H9 (cell line): ENCODE data around the gene OPRD1. TPM values are rescaled to one million over a fixed set of nuclear protein-coding genes. Genes with fewer than 3 reads are reported as not detected.
A peak's percentile ranks its signal among the peaks of the same experiment; 100 is the strongest.

Experiments
- DNase-seq: peaks from one replicate; pipeline ENCODE4 v3.0.0-alpha.2; 2017
- H2AFZ ChIP-seq: one replicate; pipeline ENCODE4 v1.6.1; 2013; ENCODE audit warnings: mild to moderate bottlenecking, low read length, control low read depth, moderate library complexity
- H2AK5ac ChIP-seq: 2 replicates; pipeline ENCODE4 v1.6.1; 2013; ENCODE audit warnings: low read length, control low read depth, mixed read lengths; ENCODE audit not compliant: insufficient read length
- H2BK120ac ChIP-seq: one replicate; pipeline ENCODE4 v1.6.1; 2013; ENCODE audit warnings: low read depth, mild to moderate bottlenecking, low read length, control low read depth, inconsistent platforms; ENCODE audit not compliant: poor library complexity, severe bottlenecking
- H2BK12ac ChIP-seq: 2 replicates; pipeline ENCODE4 v1.6.1; 2013; ENCODE audit warnings: low read length, control low read depth, mixed read lengths, low read depth; ENCODE audit not compliant: insufficient read length
- H2BK15ac ChIP-seq: 2 replicates; pipeline ENCODE4 v1.6.1; 2013; ENCODE audit warnings: low read depth, low read length, control low read depth
- H2BK20ac ChIP-seq: one replicate; pipeline ENCODE4 v1.6.1; 2013; ENCODE audit warnings: low read depth, mild to moderate bottlenecking, low read length, control low read depth, inconsistent platforms; ENCODE audit not compliant: poor library complexity, severe bottlenecking
- H2BK5ac ChIP-seq: 2 replicates; pipeline ENCODE4 v1.6.1; 2013; ENCODE audit warnings: low read length, control low read depth, mixed read lengths; ENCODE audit not compliant: insufficient read length
- H3K14ac ChIP-seq: 2 replicates; pipeline ENCODE4 v1.6.1; 2013; ENCODE audit warnings: low read length, control low read depth; ENCODE audit not compliant: insufficient read depth
- H3K18ac ChIP-seq: 2 replicates; pipeline ENCODE4 v1.6.1; 2013; ENCODE audit warnings: low read depth, mild to moderate bottlenecking, mixed read lengths, low read length, control low read depth; ENCODE audit not compliant: insufficient read length
- H3K23ac ChIP-seq: 2 replicates; pipeline ENCODE4 v1.6.1; 2013; ENCODE audit warnings: low read length, control low read depth, mixed read lengths, low read depth; ENCODE audit not compliant: insufficient read length
- H3K23me2 ChIP-seq: 2 replicates; pipeline ENCODE4 v1.6.1; 2013; ENCODE audit warnings: low read depth, mild to moderate bottlenecking, mixed read lengths, low read length, control low read depth; ENCODE audit not compliant: insufficient read length, poor library complexity, severe bottlenecking
- H3K27ac ChIP-seq: 2 replicates; pipeline ENCODE4 v1.5.1; 2013; ENCODE audit warnings: low read length, control low read depth, mixed read lengths, low read depth; ENCODE audit not compliant: insufficient read length
- H3K27me3 ChIP-seq: 2 replicates; pipeline ENCODE4 v1.6.1; 2013; ENCODE audit warnings: low read length, control low read depth, inconsistent platforms; ENCODE audit not compliant: insufficient read depth
- H3K4ac ChIP-seq: 2 replicates; pipeline ENCODE4 v1.6.1; 2013; ENCODE audit warnings: low read depth, mild to moderate bottlenecking, control low read depth, inconsistent platforms, low read length, moderate library complexity
- H3K4me1 ChIP-seq: 2 replicates; pipeline ENCODE4 v1.6.1; 2013; ENCODE audit warnings: low read length, control low read depth, inconsistent platforms; ENCODE audit not compliant: insufficient read depth
- H3K4me2 ChIP-seq: 2 replicates; pipeline ENCODE4 v1.6.1; 2013; ENCODE audit warnings: low read length, control low read depth, mixed read lengths; ENCODE audit not compliant: insufficient read length, insufficient read depth
- H3K56ac ChIP-seq: 2 replicates; pipeline ENCODE4 v1.6.1; 2013; ENCODE audit warnings: low read depth, mild to moderate bottlenecking, mixed read lengths, low read length, control low read depth; ENCODE audit not compliant: insufficient read length
- H3K79me1 ChIP-seq: 2 replicates; pipeline ENCODE4 v1.6.1; 2013; ENCODE audit warnings: low read depth, mild to moderate bottlenecking, moderate library complexity, low read length, control low read depth, inconsistent platforms; ENCODE audit not compliant: insufficient read depth, poor library complexity, severe bottlenecking
- H3K79me2 ChIP-seq: 2 replicates; pipeline ENCODE4 v1.6.1; 2013; ENCODE audit warnings: low read length, control low read depth, inconsistent platforms; ENCODE audit not compliant: insufficient read depth
- H3K9ac ChIP-seq: 2 replicates; pipeline ENCODE4 v1.6.1; 2013; ENCODE audit warnings: low read length, control low read depth, mixed read lengths; ENCODE audit not compliant: insufficient read length; ENCODE audit errors: extremely low read depth
- H3K9me3 ChIP-seq: one replicate; pipeline ENCODE4 v1.6.1; 2013; ENCODE audit warnings: low read depth, low read length, inconsistent platforms; ENCODE audit not compliant: control insufficient read depth
- H3T11ph ChIP-seq: one replicate; pipeline ENCODE4 v1.6.1; 2013; ENCODE audit warnings: mild to moderate bottlenecking, low read length, control low read depth, inconsistent platforms
- H4K20me1 ChIP-seq: one replicate; pipeline ENCODE4 v1.6.1; 2013; ENCODE audit not compliant: control insufficient read depth, insufficient read length, insufficient read depth
- H4K5ac ChIP-seq: 2 replicates; pipeline ENCODE4 v1.6.1; 2013; ENCODE audit warnings: low read depth, mild to moderate bottlenecking, mixed read lengths, low read length, control low read depth; ENCODE audit not compliant: insufficient read length
- H4K8ac ChIP-seq: replicated peaks from 2 replicates; pipeline ENCODE4 v1.6.1; 2013; ENCODE audit warnings: low read length, control low read depth, mixed read lengths, low read depth; ENCODE audit not compliant: insufficient read length
- H4K91ac ChIP-seq: 2 replicates; pipeline ENCODE4 v1.6.1; 2013; ENCODE audit warnings: low read depth, mild to moderate bottlenecking, moderate library complexity, mixed read lengths, low read length, control low read depth; ENCODE audit not compliant: insufficient read length
- H3K27ac Mint-ChIP-seq, 3 experiments: 2 replicates in 2 of 3; 3 replicates in 1 of 3; pipeline ENCODE4 v1.8.0; 2020 to 2021; ENCODE audit warnings: mixed read lengths in 3 of 3, mild to moderate bottlenecking in 1 of 3, moderate library complexity in 1 of 3
- H3K27me3 Mint-ChIP-seq: 2 replicates; pipeline ENCODE4 v1.8.0; 2021; ENCODE audit warnings: low read depth, mild to moderate bottlenecking, moderate library complexity, mixed read lengths
- H3K36me3 Mint-ChIP-seq, 3 experiments: 2 replicates in 2 of 3; 3 replicates in 1 of 3; pipeline ENCODE4 v1.8.0; 2020 to 2021; ENCODE audit warnings: low read depth in 3 of 3, mixed read lengths in 3 of 3; ENCODE audit not compliant: insufficient read depth in 1 of 3
- H3K4me1 Mint-ChIP-seq, 2 experiments: 2 replicates each; pipeline ENCODE4 v1.8.0; 2020; ENCODE audit warnings: mixed read lengths in 2 of 2
- H3K4me3 Mint-ChIP-seq, 2 experiments: 2 replicates in 1 of 2; 3 replicates in 1 of 2; pipeline ENCODE4 v1.8.0; 2020 to 2021; ENCODE audit warnings: mild to moderate bottlenecking in 2 of 2, mixed read lengths in 2 of 2, moderate library complexity in 1 of 2
- H3K9me3 Mint-ChIP-seq, 2 experiments: 2 replicates in 1 of 2; 3 replicates in 1 of 2; pipeline ENCODE4 v1.8.0; 2020; ENCODE audit warnings: mild to moderate bottlenecking in 2 of 2, mixed read lengths in 2 of 2, moderate library complexity in 1 of 2
- WGBS: extraction: QIAGEN DNeasy Blood & Tissue Kit; methylation state at CpG from one replicate; pipeline ENCODE4 v1.1.7; 2013; ENCODE audit warnings: missing lambda C conversion rate, low lambda C conversion rate, mixed read lengths; ENCODE audit not compliant: insufficient read length; ENCODE audit errors: extremely low coverage; 5-methylcytosine and 5-hydroxymethylcytosine counted together
- total RNA-seq: library from RNA; stranded (reverse); gene quantifications from 2 replicates; pipeline ENCODE4 v1.2.1, GENCODE V29; 2021
- TF ChIP-seq, protein P1 (sequence below): fragments of 200-600 bp; sonication (generic); conservative IDR thresholded peaks from 3 replicates; pipeline ENCODE4 v1.8.0; 2021; ENCODE audit warnings: antibody characterized with exemption, mild to moderate bottlenecking

The OPRD1 gene
- total RNA-seq, 1 experiment from 2014 or later: 1.8 TPM

DNA sequence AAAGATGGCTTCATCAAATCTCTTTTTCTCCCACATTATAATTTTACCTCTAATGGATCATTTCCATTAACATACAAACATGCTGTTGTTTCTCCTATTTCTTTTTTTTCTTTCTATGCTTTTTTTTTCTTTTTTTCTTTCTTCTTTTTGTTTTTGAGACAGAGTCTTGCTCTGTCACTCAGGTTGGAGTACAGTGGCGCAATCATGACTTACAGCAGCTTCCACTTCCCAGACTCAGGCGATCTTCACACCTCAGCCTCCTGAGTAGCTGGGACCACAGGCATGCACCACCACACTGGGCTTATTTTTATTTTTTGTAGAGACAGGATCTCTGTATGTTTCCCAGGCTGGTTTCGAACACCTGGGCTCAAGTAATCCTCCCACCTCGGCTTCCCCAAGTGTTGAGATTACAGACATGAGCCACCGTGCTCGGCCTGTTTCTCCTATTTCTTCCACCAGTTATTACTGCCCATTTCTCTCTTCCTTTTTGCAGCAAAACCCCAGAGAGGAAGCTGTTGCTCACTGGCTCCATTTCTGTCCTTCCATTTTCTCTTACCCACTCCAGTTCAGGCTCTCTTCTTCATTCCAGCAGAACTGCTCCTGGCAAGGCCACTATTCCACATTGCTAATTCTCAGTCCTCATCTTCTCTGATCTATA, 32.1 kb upstream of the OPRD1 start:
- H4K20me1 ChIP-seq: no peaks in the 10 kb centered on the region
- Mint-ChIP-seq H3K36me3 (peaks cover 0 to 7% (median under 1%) of the 10 kb centered on the region in 3 experiments; a peak in 4 of 7 replicates), H3K4me3 (no peak overlapping the region), H3K9me3 (no peaks in the 10 kb centered on the region), H3K27me3 (no peaks in the 10 kb centered on the region; the same call in none of the 2 replicates), H3K4me1 (peaks cover 6 to 16% of the 10 kb centered on the region in 2 experiments), H3K27ac (peak overlapping the region in 1 of 3 experiments; percentile 14; a peak in 1 of 7 replicates)
- H2BK15ac ChIP-seq: no peak overlapping the region
- H3K4ac ChIP-seq: no peak overlapping the region
- H3K18ac ChIP-seq: no peak overlapping the region
- H2AK5ac ChIP-seq: no peak overlapping the region
- WGBS: no CpG with 5 or more reads among the region's 6 CpGs
- H2AFZ ChIP-seq: no peak overlapping the region
- no peak overlapping the region for H4K8ac ChIP-seq
- H2BK20ac ChIP-seq: no peak overlapping the region
- no peak overlapping the region for H4K5ac ChIP-seq
- H2BK5ac ChIP-seq: no peak overlapping the region
- H2BK120ac ChIP-seq: no peak overlapping the region
- TF ChIP-seq, protein P1, sequence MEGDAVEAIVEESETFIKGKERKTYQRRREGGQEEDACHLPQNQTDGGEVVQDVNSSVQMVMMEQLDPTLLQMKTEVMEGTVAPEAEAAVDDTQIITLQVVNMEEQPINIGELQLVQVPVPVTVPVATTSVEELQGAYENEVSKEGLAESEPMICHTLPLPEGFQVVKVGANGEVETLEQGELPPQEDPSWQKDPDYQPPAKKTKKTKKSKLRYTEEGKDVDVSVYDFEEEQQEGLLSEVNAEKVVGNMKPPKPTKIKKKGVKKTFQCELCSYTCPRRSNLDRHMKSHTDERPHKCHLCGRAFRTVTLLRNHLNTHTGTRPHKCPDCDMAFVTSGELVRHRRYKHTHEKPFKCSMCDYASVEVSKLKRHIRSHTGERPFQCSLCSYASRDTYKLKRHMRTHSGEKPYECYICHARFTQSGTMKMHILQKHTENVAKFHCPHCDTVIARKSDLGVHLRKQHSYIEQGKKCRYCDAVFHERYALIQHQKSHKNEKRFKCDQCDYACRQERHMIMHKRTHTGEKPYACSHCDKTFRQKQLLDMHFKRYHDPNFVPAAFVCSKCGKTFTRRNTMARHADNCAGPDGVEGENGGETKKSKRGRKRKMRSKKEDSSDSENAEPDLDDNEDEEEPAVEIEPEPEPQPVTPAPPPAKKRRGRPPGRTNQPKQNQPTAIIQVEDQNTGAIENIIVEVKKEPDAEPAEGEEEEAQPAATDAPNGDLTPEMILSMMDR: no peak
- H3K4me1 ChIP-seq: no peaks in the 10 kb centered on the region
- H3K4me2 ChIP-seq: no peak overlapping the region
- no peak overlapping the region for H3T11ph ChIP-seq
- no peaks in the 10 kb centered on the region for H3K79me1 ChIP-seq
- H4K91ac ChIP-seq: no peak overlapping the region
- H2BK12ac ChIP-seq: no peak overlapping the region
- H3K9me3 ChIP-seq: no peaks in the 10 kb centered on the region
- no peak overlapping the region for H3K56ac ChIP-seq
- no peaks in the 10 kb centered on the region for H3K79me2 ChIP-seq
- no peak overlapping the region for H3K23ac ChIP-seq
- no peak overlapping the region for H3K14ac ChIP-seq
- no peak for DNase-seq
- no peak overlapping the region for H3K27ac ChIP-seq
- H3K9ac ChIP-seq: no peak overlapping the region
- H3K27me3 ChIP-seq: no peaks in the 10 kb centered on the region
- no peaks in the 10 kb centered on the region for H3K23me2 ChIP-seq
